ENCODE measurements around the gene OR5AU1. TPM values are rescaled to one million over a fixed set of nuclear protein-coding genes. Genes with fewer than 3 reads are reported as not detected.

OR5AU1 gene
- total RNA-seq, 1 donor from 2014 or later = not detected

DNA sequence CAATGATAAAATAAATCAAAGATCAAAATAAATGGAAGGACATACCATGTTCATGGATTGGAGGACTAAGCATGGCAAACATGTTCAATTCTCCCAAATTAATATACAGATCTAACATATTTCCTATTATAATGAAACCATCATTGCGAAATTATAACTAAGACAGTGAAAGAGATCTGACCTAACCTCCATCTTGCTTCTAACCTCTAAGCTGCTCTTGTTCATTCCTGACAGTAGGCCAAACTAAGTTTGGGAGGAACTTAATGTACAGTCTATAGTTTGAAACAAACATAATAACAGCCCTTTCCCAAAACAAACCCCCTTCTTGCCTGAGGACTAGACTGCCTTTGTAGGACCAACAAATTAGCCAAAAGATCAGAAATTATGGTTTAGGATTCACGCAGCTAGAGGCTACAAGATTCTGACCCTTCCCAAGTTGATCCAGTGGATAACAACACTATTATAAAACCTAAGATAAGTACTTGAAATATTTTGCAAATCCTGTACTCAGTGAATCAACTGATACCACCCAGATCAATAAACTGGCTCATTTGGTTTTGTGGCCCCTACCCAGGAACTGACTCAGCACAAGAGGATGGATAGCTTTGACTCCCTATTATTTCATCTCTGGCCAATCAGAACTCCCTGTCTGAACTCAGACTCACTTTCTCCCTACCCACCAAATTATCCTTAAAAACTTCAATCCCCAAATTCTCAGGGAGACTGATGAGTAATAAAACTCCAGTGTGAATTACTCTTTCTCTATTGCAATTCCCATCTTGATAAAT, 41.7 kb upstream of the OR5AU1 start:
- Histone ChIP-seq H3K4me1 (ENCODE audit: control insufficient read depth in 3 of 3, insufficient read depth in 3 of 3, low read length in 3 of 3) (peaks cover 0 to 2% (median 0%) of the 10 kb centered on the region in 3 donors), H3K27me3 (ENCODE audit: control insufficient read depth in 3 of 3, insufficient read depth in 3 of 3, low read length in 3 of 3) (peaks cover 0 to 2% (median 0%) of the 10 kb centered on the region in 3 donors), H3K4me3 (ENCODE audit: low read length in 3 of 3) (no peak overlapping the region), H3K27ac (ENCODE audit: low read depth, low read length) (no peak overlapping the region), H3K9me3 (ENCODE audit: control insufficient read depth in 3 of 3, low read length in 3 of 3) (peaks cover 0 to 2% (median 0%) of the 10 kb centered on the region in 3 donors), H3K9ac (ENCODE audit: low read depth in 1 of 3, low read length in 3 of 3) (no peak overlapping the region), H3K36me3 (ENCODE audit: control insufficient read depth in 3 of 3, insufficient read depth in 3 of 3, low read length in 3 of 3) (no peaks in the 10 kb centered on the region)

DNA sequence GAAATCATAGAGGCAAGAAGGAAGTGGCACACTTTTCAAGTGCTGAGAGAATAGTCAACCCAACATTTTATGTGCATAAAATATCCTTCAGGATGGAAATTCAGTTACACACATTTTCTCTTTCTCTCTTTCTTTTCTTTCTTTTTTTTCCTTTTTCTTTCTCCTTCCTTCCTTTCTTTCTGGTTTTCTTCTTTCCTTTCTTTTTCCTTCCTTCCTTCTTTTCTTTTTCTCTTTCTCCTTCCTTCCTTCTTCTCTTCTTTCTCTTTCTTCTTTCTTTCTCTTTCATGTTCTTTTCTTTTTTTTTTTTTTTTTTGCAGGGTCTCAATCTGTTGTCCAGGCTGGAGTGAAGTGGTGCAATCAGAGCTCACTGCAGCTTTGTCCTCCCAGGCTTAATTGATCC, 38.7 kb upstream of the OR5AU1 start:
- Histone ChIP-seq H3K27me3 (ENCODE audit: control insufficient read depth in 3 of 3, insufficient read depth in 3 of 3, low read length in 3 of 3) (peaks cover 0 to 5% (median 2%) of the 10 kb centered on the region in 3 donors), H3K9ac (ENCODE audit: low read depth in 1 of 3, low read length in 3 of 3) (no peak overlapping the region), H3K27ac (ENCODE audit: low read depth, low read length) (no peak overlapping the region), H3K4me1 (ENCODE audit: control insufficient read depth in 3 of 3, insufficient read depth in 3 of 3, low read length in 3 of 3) (peaks cover 0 to 11% (median 3%) of the 10 kb centered on the region in 3 donors), H3K9me3 (ENCODE audit: control insufficient read depth in 3 of 3, low read length in 3 of 3) (peaks cover 0 to 2% (median 0%) of the 10 kb centered on the region in 3 donors), H3K36me3 (ENCODE audit: control insufficient read depth in 3 of 3, insufficient read depth in 3 of 3, low read length in 3 of 3) (no peaks in the 10 kb centered on the region), H3K4me3 (ENCODE audit: low read length in 3 of 3) (no peak overlapping the region)

DNA sequence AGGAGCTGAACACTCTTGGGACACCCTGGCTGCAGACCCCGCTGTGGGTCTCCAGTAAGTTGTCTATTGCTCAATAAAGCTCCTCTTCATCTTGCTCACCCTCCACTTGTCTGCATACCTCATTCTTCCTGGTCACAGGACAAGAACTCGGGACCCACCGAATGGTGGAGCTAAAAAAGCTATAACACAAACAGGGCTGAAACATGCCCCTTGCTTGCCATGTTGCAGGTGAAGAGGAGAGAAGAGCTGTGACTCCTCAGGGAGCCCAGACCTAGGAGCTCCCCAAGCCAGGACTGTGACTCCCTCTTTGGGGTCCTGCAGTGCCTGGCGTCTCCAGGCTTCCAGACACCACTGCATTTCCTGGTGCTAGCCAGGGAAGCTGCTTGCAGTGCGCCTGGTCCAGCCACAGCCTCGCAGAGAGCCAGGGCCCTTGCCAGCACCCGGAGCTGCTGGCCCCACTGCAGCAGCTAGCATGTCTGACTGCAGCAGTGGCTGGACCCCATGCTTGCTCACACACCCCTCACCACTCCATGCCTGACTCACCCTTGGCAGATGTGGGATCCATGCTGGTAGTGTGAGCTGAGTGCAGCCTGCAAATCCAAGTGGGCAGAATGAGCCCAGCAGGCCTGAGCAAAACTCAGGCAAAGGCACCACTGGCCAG, 37.1 kb upstream of the OR5AU1 start:
- peaks cover 0 to 2% (median 0%) of the 10 kb centered on the region in 3 donors for H3K9me3 ChIP-seq (ENCODE audit: control insufficient read depth in 3 of 3, low read length in 3 of 3)
- H3K27ac ChIP-seq (ENCODE audit: low read depth, low read length) = no peak overlapping the region

DNA sequence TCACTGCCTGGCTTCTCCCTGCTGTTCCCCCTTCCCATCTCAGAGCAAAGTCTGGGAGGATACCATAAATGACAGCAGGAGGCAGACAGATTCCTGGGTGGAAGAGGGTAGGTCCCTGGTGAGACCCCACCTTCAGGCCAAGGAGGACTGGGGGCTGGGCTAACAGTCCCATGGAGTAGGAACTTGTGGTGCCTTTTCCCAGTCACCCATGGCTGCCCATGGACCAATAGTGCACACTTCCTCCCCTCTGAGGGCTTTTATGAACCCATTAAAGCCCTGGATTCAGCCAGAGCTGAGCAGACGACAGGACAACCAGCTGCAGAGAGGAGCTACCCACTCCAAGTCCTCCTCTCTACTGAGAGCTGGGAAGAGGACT, 36.6 kb upstream of the OR5AU1 start:
- Histone ChIP-seq H3K4me1 (ENCODE audit: control insufficient read depth in 3 of 3, insufficient read depth in 3 of 3, low read length in 3 of 3) (peaks cover 0 to 11% (median 3%) of the 10 kb centered on the region in 3 donors), H3K27ac (ENCODE audit: low read depth, low read length) (no peak overlapping the region), H3K4me3 (ENCODE audit: low read length in 3 of 3) (peak overlapping the region in 2 of 3 donors; percentile 56 to 64), H3K36me3 (ENCODE audit: control insufficient read depth in 3 of 3, insufficient read depth in 3 of 3, low read length in 3 of 3) (no peaks in the 10 kb centered on the region), H3K27me3 (ENCODE audit: control insufficient read depth in 3 of 3, insufficient read depth in 3 of 3, low read length in 3 of 3) (peaks cover 2 to 5% (median 2%) of the 10 kb centered on the region in 3 donors), H3K9me3 (ENCODE audit: control insufficient read depth in 3 of 3, low read length in 3 of 3) (peaks cover 0 to 2% (median 0%) of the 10 kb centered on the region in 3 donors), H3K9ac (ENCODE audit: low read depth in 1 of 3, low read length in 3 of 3) (peak overlapping the region in 1 of 3 donors; percentile 45)

More for the DNA sequence above, 37.1 kb upstream of the OR5AU1 start:
- peaks cover 0 to 5% (median 2%) of the 10 kb centered on the region in 3 donors for H3K27me3 ChIP-seq (ENCODE audit: control insufficient read depth in 3 of 3, insufficient read depth in 3 of 3, low read length in 3 of 3)
- no peaks in the 10 kb centered on the region for H3K36me3 ChIP-seq (ENCODE audit: control insufficient read depth in 3 of 3, insufficient read depth in 3 of 3, low read length in 3 of 3)
- no peak overlapping the region for H3K4me3 ChIP-seq (ENCODE audit: low read length in 3 of 3)
- peaks cover 0 to 11% (median 3%) of the 10 kb centered on the region in 3 donors for H3K4me1 ChIP-seq (ENCODE audit: control insufficient read depth in 3 of 3, insufficient read depth in 3 of 3, low read length in 3 of 3)
- no peak overlapping the region for H3K9ac ChIP-seq (ENCODE audit: low read depth in 1 of 3, low read length in 3 of 3)

DNA sequence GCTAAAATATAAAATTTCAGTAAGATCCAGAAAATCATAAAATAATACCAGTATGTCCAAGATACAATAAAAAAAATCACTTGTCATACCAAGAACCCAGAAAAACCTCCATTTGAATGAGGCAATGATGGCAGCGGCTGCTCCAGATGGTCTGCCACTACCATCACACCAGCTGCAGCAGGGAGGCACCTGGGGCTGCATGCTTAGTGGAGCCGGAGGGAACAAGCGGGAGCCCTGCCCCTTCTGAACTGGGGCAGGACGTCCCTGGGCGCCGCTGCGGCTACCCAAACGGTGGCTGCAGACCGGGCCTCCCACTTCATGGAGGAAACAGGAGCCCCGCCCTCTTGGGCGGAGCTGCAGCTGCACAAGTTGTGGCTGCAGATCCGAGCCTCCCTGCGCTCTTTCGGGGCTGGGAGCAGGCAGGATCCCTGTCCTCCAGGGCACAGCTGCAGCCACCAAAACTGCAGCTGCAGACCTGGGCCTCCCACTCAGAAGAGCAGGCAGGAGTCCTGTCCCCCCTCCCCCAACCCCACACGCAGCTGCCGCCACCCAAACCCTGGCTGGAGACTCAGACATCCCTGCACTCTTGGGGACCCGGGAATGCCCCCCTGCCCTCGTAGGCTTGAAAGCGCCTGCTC, 36.1 kb upstream of the OR5AU1 start:
- H3K4me3 ChIP-seq (ENCODE audit: low read length in 3 of 3) = peak overlapping the region; percentile 38 to 64 (median 56)
- peaks cover 2 to 5% (median 2%) of the 10 kb centered on the region in 3 donors for H3K27me3 ChIP-seq (ENCODE audit: control insufficient read depth in 3 of 3, insufficient read depth in 3 of 3, low read length in 3 of 3)
- H3K9me3 ChIP-seq (ENCODE audit: control insufficient read depth in 3 of 3, low read length in 3 of 3) = peaks cover 0 to under 1% (median 0%) of the 10 kb centered on the region in 3 donors
- H3K4me1 ChIP-seq (ENCODE audit: control insufficient read depth in 3 of 3, insufficient read depth in 3 of 3, low read length in 3 of 3) = peaks cover 0 to 11% (median 3%) of the 10 kb centered on the region in 3 donors
- H3K36me3 ChIP-seq (ENCODE audit: control insufficient read depth in 3 of 3, insufficient read depth in 3 of 3, low read length in 3 of 3) = no peaks in the 10 kb centered on the region
- H3K27ac ChIP-seq (ENCODE audit: low read depth, low read length) = no peak overlapping the region
- H3K9ac ChIP-seq (ENCODE audit: low read depth in 1 of 3, low read length in 3 of 3) = peak overlapping the region in 1 of 3 donors; percentile 45

DNA sequence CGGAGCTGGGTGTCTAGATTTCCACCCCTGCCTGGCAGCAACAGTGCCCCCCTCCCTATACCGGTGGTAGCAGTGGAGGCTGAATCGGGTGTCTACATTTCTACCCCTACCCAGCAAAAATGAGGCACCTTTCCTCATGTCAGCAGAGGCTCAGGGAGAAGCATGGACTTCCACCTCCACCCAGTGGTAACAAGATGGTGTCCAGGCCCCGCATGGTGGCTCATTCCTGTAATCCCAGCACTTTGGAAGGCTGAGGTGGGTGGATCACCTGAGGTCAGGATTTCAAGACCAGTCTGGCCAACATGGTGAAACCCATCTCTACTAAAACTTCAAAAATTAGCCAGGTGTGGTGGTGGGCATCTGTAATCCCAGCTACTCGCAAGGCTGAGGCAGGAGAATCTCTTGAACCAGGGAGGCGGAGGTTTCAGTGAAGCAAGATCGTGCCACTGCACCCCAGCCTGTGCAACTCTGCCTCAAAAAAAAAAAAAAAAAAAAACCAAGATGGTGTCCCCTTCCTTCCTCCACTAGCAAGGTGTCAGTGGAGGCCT, 35.5 kb upstream of the OR5AU1 start:
- H3K4me3 ChIP-seq (ENCODE audit: low read length in 3 of 3) = no peak overlapping the region
- H3K9me3 ChIP-seq (ENCODE audit: control insufficient read depth in 3 of 3, low read length in 3 of 3) = no peaks in the 10 kb centered on the region
- H3K9ac ChIP-seq (ENCODE audit: low read depth in 1 of 3, low read length in 3 of 3) = no peak overlapping the region

DNA sequence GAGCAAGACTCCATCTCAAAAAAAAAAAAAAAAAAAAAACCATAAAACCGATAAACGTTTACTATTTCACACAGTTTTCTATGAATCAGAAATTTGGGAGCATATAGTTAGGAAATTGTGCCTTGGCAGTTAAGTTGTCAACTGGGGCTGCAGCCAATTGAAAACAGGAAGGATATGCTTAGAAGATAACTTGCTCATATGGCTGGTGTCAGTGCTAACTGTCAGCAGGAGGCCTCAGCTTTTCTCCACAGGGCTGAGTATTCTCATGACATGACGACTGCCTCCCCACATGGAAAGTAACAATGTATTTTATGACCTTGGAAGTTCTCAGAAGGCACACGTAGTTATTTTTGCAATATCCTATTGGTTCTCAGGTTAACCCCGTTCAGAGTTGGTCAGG, 29.6 kb upstream of the OR5AU1 start:
- Histone ChIP-seq H3K36me3 (ENCODE audit: control insufficient read depth in 3 of 3, insufficient read depth in 3 of 3, low read length in 3 of 3) (no peaks in the 10 kb centered on the region), H3K27me3 (ENCODE audit: control insufficient read depth in 3 of 3, insufficient read depth in 3 of 3, low read length in 3 of 3) (peaks cover 0 to 2% (median 0%) of the 10 kb centered on the region in 3 donors)

More for the DNA sequence above, 35.5 kb upstream of the OR5AU1 start:
- no peak overlapping the region for H3K27ac ChIP-seq (ENCODE audit: low read depth, low read length)
- H3K36me3 ChIP-seq (ENCODE audit: control insufficient read depth in 3 of 3, insufficient read depth in 3 of 3, low read length in 3 of 3) = no peaks in the 10 kb centered on the region
- H3K4me1 ChIP-seq (ENCODE audit: control insufficient read depth in 3 of 3, insufficient read depth in 3 of 3, low read length in 3 of 3) = peaks cover 0 to 11% (median 3%) of the 10 kb centered on the region in 3 donors
- H3K27me3 ChIP-seq (ENCODE audit: control insufficient read depth in 3 of 3, insufficient read depth in 3 of 3, low read length in 3 of 3) = peaks cover 2 to 5% (median 2%) of the 10 kb centered on the region in 3 donors

DNA sequence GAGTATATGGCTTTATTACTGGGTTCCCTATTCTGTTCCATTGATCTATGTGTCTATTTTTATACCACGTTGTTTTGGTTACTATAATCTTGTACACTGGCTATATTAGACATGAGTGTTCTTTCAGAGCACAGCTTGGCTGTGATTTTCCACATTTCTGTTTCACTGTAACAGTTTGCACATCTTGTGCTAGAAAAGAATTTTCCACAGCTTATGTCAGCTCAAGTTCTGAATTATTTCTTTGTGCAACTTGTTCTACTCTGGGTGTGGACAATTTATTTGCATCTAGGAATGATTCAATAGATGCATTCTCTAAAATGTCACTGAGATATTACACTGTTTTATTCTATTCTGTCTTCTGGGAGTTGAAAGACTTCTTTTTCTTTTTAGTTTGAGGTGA, 28.4 kb upstream of the OR5AU1 start:
- no peak overlapping the region for H3K9ac ChIP-seq (ENCODE audit: low read depth in 1 of 3, low read length in 3 of 3)
- no peak overlapping the region for H3K4me3 ChIP-seq (ENCODE audit: low read length in 3 of 3)

More for the DNA sequence above, 29.6 kb upstream of the OR5AU1 start:
- Histone ChIP-seq H3K27ac (ENCODE audit: low read depth, low read length) (no peak overlapping the region), H3K9ac (ENCODE audit: low read depth in 1 of 3, low read length in 3 of 3) (no peak overlapping the region), H3K4me3 (ENCODE audit: low read length in 3 of 3) (no peak overlapping the region), H3K4me1 (ENCODE audit: control insufficient read depth in 3 of 3, insufficient read depth in 3 of 3, low read length in 3 of 3) (no peaks in the 10 kb centered on the region), H3K9me3 (ENCODE audit: control insufficient read depth in 3 of 3, low read length in 3 of 3) (no peaks in the 10 kb centered on the region)

DNA sequence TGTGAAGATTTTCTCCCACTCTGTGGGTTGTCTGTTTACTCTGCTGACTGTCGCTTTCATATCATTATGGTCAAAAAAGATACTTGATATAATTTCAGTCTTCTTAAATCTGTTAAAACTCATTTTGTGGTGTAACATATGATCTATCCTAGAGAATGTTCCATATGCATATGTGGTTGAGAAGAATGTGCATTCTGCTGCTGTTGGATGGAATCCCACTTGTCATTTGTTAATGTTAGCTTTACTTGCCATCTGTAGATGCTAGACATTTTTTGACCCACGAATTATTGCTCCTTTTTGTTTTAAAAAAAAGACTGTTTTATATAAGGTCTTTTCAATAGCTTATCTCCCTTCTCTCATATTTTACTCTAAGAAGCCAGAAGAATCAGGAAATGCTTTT, 26.3 kb upstream of the OR5AU1 start:
- H3K4me1 ChIP-seq (ENCODE audit: control insufficient read depth in 3 of 3, insufficient read depth in 3 of 3, low read length in 3 of 3) = no peaks in the 10 kb centered on the region
- no peak overlapping the region for H3K4me3 ChIP-seq (ENCODE audit: low read length in 3 of 3)
- no peaks in the 10 kb centered on the region for H3K36me3 ChIP-seq (ENCODE audit: control insufficient read depth in 3 of 3, insufficient read depth in 3 of 3, low read length in 3 of 3)
- H3K27me3 ChIP-seq (ENCODE audit: control insufficient read depth in 3 of 3, insufficient read depth in 3 of 3, low read length in 3 of 3) = no peaks in the 10 kb centered on the region
- peaks cover 0 to 2% (median 1%) of the 10 kb centered on the region in 3 donors for H3K9me3 ChIP-seq (ENCODE audit: control insufficient read depth in 3 of 3, low read length in 3 of 3)
- no peak overlapping the region for H3K9ac ChIP-seq (ENCODE audit: low read depth in 1 of 3, low read length in 3 of 3)
- no peak overlapping the region for H3K27ac ChIP-seq (ENCODE audit: low read depth, low read length)

More for the DNA sequence above, 28.4 kb upstream of the OR5AU1 start:
- H3K9me3 ChIP-seq (ENCODE audit: control insufficient read depth in 3 of 3, low read length in 3 of 3) = no peaks in the 10 kb centered on the region
- no peaks in the 10 kb centered on the region for H3K4me1 ChIP-seq (ENCODE audit: control insufficient read depth in 3 of 3, insufficient read depth in 3 of 3, low read length in 3 of 3)
- peaks cover 0 to 2% (median 0%) of the 10 kb centered on the region in 3 donors for H3K27me3 ChIP-seq (ENCODE audit: control insufficient read depth in 3 of 3, insufficient read depth in 3 of 3, low read length in 3 of 3)
- no peaks in the 10 kb centered on the region for H3K36me3 ChIP-seq (ENCODE audit: control insufficient read depth in 3 of 3, insufficient read depth in 3 of 3, low read length in 3 of 3)
- no peak overlapping the region for H3K27ac ChIP-seq (ENCODE audit: low read depth, low read length)

Data from skeletal muscle tissue (tissue), 4 donors.